ENCODE data around the gene LRGUK.

LRGUK gene

DNA sequence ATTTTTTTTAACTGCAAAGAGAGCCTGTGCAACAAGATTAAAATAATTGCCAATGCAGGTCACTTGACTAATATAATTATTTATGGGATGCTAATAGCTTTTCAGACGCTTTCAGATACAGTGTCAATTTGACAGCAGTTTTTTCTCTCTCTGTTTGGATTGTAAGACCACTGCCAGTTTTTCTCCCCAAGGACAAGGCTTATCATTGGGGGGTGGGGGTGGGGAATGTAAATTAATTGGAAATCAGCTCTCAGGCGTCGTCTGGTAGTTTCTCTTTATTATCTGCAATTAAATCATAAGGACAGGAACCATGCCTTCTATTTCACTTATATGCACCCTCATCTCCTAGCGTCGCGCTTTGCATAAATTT is 559 bp upstream of the LRGUK start:
- H3K4me2 ChIP-seq (ENCODE audit: low read length), result peak overlapping the region; percentile 80
- peak overlapping the region; percentile 66 for H3K4me3 ChIP-seq (ENCODE audit: low read depth, low read length, poor library complexity, severe bottlenecking)
- peaks cover 22% of the 10 kb centered on the region for H3K4me1 ChIP-seq (ENCODE audit: insufficient read depth, low read length, severe bottlenecking)
- no peaks in the 10 kb centered on the region for H3K36me3 ChIP-seq (ENCODE audit: insufficient read depth, low read length)
- H3K9ac ChIP-seq (ENCODE audit: low read length), result peak overlapping the region; percentile 31; the same call in 1 of the 2 replicates
- H3K27ac ChIP-seq (ENCODE audit: low read depth, low read length, poor library complexity, severe bottlenecking), result no peak overlapping the region
- H3K27me3 ChIP-seq (ENCODE audit: insufficient read depth, low read length), result no peaks in the 10 kb centered on the region
- no peaks in the 10 kb centered on the region for H3K79me2 ChIP-seq (ENCODE audit: insufficient read depth, low read length)
- H2AFZ ChIP-seq (ENCODE audit: low read length), result peak overlapping the region; percentile 86
- TF ChIP-seq EZH2 (IDR thresholded peaks at IDR 0.05; ENCODE audit: borderline replicate concordance, low read length), result no peak
- TF ChIP-seq, protein P1, sequence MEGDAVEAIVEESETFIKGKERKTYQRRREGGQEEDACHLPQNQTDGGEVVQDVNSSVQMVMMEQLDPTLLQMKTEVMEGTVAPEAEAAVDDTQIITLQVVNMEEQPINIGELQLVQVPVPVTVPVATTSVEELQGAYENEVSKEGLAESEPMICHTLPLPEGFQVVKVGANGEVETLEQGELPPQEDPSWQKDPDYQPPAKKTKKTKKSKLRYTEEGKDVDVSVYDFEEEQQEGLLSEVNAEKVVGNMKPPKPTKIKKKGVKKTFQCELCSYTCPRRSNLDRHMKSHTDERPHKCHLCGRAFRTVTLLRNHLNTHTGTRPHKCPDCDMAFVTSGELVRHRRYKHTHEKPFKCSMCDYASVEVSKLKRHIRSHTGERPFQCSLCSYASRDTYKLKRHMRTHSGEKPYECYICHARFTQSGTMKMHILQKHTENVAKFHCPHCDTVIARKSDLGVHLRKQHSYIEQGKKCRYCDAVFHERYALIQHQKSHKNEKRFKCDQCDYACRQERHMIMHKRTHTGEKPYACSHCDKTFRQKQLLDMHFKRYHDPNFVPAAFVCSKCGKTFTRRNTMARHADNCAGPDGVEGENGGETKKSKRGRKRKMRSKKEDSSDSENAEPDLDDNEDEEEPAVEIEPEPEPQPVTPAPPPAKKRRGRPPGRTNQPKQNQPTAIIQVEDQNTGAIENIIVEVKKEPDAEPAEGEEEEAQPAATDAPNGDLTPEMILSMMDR (IDR thresholded peaks at IDR 0.05; ENCODE audit: low read length), result no peak
- no peaks in the 10 kb centered on the region for H3F3A ChIP-seq (ENCODE audit: insufficient read depth, low read length)
- H3K9me3 ChIP-seq (ENCODE audit: low read length), result no peaks in the 10 kb centered on the region
- H4K20me1 ChIP-seq (ENCODE audit: insufficient read depth, low read length), result no peaks in the 10 kb centered on the region
- no peaks in the 10 kb centered on the region for H3K9me2 ChIP-seq (ENCODE audit: low read depth, low read length)

DNA sequence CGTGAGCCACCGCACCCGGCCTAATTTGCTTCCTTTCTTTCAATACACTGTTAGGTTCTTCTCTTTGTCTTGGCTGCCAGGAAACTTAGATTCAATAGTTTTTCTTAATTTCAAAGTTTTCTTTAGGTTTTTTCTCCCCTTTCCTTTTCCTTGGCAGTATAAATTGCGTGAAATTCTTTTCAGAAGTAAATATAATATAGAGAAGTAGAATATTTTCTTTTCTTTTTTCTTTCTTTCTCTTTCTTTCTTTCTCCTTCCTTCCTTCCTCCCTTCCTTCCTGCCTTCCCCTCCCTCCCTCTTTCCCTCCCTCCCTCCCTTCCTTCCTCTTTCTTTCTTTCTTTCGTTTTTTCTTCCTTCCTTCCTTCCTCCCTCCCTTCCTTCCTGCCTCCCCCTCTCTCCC is 1.7 kb downstream of the LRGUK start:
- Histone ChIP-seq H3K79me2 (ENCODE audit: insufficient read depth, low read length) (no peaks in the 10 kb centered on the region), H3K27ac (ENCODE audit: low read depth, low read length, poor library complexity, severe bottlenecking) (no peak overlapping the region), H3K9me2 (ENCODE audit: low read depth, low read length) (no peaks in the 10 kb centered on the region), H3K4me2 (ENCODE audit: low read length) (no peak overlapping the region), H3K9ac (ENCODE audit: low read length) (no peak overlapping the region), H3K36me3 (ENCODE audit: insufficient read depth, low read length) (no peaks in the 10 kb centered on the region), H3K27me3 (ENCODE audit: insufficient read depth, low read length) (no peaks in the 10 kb centered on the region), H3K4me1 (ENCODE audit: insufficient read depth, low read length, severe bottlenecking) (peaks cover 13% of the 10 kb centered on the region), H2AFZ (ENCODE audit: low read length) (no peak overlapping the region), H4K20me1 (ENCODE audit: insufficient read depth, low read length) (no peaks in the 10 kb centered on the region), H3K9me3 (ENCODE audit: low read length) (no peaks in the 10 kb centered on the region), H3K4me3 (ENCODE audit: low read depth, low read length, poor library complexity, severe bottlenecking) (no peak overlapping the region), H3F3A (ENCODE audit: insufficient read depth, low read length) (no peaks in the 10 kb centered on the region)
- TF ChIP-seq, protein P1 (IDR thresholded peaks at IDR 0.05; ENCODE audit: low read length), result no peak
- no peak for TF ChIP-seq EZH2 (IDR thresholded peaks at IDR 0.05; ENCODE audit: borderline replicate concordance, low read length)

DNA sequence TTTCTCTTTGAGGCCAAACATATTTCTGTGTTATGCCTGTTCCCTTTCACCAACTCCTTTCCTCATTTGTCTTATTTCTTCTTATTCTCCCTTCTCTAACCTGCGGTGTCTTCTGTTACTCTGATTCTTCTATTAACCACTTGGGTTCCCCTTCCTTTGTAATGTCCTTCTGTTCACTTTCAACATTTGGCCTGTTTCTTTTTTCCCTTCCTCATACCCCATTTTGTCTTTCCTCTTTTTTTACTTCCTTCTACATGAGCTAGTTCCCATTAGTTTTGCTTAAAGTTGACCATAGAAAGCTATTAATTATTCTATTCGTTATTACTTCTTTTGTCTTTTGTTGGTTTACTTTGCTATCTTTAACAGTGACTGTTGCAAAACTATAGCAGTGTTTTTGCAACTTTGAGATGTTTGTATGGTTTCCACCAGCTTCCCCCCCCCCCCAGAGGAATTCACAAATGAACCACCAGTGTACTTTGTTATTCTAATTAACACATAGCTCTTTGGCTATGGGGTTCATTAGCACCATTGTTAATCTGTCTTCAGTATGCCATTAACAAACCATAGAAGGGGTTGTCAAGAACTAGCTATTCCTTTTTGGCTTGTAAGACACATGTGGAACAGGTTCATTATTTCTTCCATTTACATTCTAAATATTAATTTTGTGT is 2.9 kb downstream of the LRGUK start:
- Histone ChIP-seq H4K20me1 (ENCODE audit: insufficient read depth, low read length) (no peaks in the 10 kb centered on the region), H3K79me2 (ENCODE audit: insufficient read depth, low read length) (no peaks in the 10 kb centered on the region), H3K4me2 (ENCODE audit: low read length) (no peak overlapping the region), H3K9ac (ENCODE audit: low read length) (no peak overlapping the region), H3K9me2 (ENCODE audit: low read depth, low read length) (no peaks in the 10 kb centered on the region), H3K4me1 (ENCODE audit: insufficient read depth, low read length, severe bottlenecking) (peaks cover 13% of the 10 kb centered on the region), H3K27ac (ENCODE audit: low read depth, low read length, poor library complexity, severe bottlenecking) (no peak overlapping the region), H3F3A (ENCODE audit: insufficient read depth, low read length) (no peaks in the 10 kb centered on the region), H3K27me3 (ENCODE audit: insufficient read depth, low read length) (no peaks in the 10 kb centered on the region), H3K4me3 (ENCODE audit: low read depth, low read length, poor library complexity, severe bottlenecking) (no peak overlapping the region), H3K9me3 (ENCODE audit: low read length) (no peaks in the 10 kb centered on the region), H2AFZ (ENCODE audit: low read length) (no peak overlapping the region), H3K36me3 (ENCODE audit: insufficient read depth, low read length) (no peaks in the 10 kb centered on the region)
- TF ChIP-seq, protein P1 (IDR thresholded peaks at IDR 0.05; ENCODE audit: low read length), result no peak
- no peak for TF ChIP-seq EZH2 (IDR thresholded peaks at IDR 0.05; ENCODE audit: borderline replicate concordance, low read length)

Measured in OCI-LY1 (cell line).